Loucy (cell line): ENCODE results near the gene TUBB8B.
"Not testable (repeated sequence)": the region's sequence is repeated elsewhere in the genome, so short reads cannot be mapped to it uniquely, and the experiment has no call there.

ENCODE experiments used
- EZH2phosphoT487 ChIP-seq: fragments of 200-600 bp; IDR thresholded peaks from 2 replicates; pipeline ENCODE4 v1.6.1; 2018; ENCODE audit warnings: antibody characterized with exemption, mild to moderate bottlenecking, moderate library complexity, borderline replicate concordance
- TF ChIP-seq, protein P1 (sequence below): fragments of 200-600 bp; sonication (generic); conservative IDR thresholded peaks from 2 replicates; pipeline ENCODE4 v1.5.1; 2014; ENCODE audit warnings: mild to moderate bottlenecking, antibody characterized with exemption, low read length

DNA sequence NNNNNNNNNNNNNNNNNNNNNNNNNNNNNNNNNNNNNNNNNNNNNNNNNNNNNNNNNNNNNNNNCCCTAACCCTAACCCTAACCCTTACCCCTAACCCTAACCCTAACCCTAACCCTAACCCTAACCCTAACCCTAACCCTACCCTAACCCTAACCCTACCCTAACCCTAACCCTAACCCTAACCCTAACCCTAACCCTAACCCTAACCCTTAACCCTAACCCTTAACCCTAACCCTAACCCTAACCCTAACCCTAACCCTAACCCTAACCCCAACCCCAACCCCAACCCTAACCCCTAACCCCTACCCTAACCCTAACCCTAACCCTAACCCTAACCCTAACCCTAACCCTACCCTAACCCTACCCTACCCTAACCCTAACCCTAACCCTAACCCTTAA is 39.5 kb downstream of the TUBB8B start:
- TF ChIP-seq, protein P1, sequence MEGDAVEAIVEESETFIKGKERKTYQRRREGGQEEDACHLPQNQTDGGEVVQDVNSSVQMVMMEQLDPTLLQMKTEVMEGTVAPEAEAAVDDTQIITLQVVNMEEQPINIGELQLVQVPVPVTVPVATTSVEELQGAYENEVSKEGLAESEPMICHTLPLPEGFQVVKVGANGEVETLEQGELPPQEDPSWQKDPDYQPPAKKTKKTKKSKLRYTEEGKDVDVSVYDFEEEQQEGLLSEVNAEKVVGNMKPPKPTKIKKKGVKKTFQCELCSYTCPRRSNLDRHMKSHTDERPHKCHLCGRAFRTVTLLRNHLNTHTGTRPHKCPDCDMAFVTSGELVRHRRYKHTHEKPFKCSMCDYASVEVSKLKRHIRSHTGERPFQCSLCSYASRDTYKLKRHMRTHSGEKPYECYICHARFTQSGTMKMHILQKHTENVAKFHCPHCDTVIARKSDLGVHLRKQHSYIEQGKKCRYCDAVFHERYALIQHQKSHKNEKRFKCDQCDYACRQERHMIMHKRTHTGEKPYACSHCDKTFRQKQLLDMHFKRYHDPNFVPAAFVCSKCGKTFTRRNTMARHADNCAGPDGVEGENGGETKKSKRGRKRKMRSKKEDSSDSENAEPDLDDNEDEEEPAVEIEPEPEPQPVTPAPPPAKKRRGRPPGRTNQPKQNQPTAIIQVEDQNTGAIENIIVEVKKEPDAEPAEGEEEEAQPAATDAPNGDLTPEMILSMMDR: not testable (repeated sequence)
- not testable (repeated sequence) for TF ChIP-seq EZH2phosphoT487
